ENCODE results near the gene HABP2.

GRCh38 chr10:113506476-113506875 is 46.4 kb upstream of the HABP2 start:
- TF ChIP-seq L3MBTL2 (conservative IDR thresholded peaks at IDR 0.05) (no peak), TARDBP (IDR thresholded peaks at IDR 0.05) (no peak), HDGF (IDR thresholded peaks at IDR 0.05; ENCODE audit: borderline replicate concordance) (no peak), ZNF384 (IDR thresholded peaks at IDR 0.05) (no peak), FOXM1 (IDR thresholded peaks at IDR 0.05; ENCODE audit: borderline replicate concordance) (no peak), BHLHE40 (IDR thresholded peaks at IDR 0.05; ENCODE audit: borderline replicate concordance) (no peak), FOXK2 (IDR thresholded peaks at IDR 0.05) (no peak), ARNT (IDR thresholded peaks at IDR 0.05) (no peak), ELF4 (IDR thresholded peaks at IDR 0.05) (no peak), SUZ12 (IDR thresholded peaks at IDR 0.05) (no peak), PKNOX1 (IDR thresholded peaks at IDR 0.05) (no peak)
